ENCODE measurements around the gene NAA35. TPM values are rescaled to one million over a fixed set of nuclear protein-coding genes. Genes with fewer than 3 reads are reported as not detected.

Gene NAA35
- total RNA-seq, 4 donors from 2014 or later, result 13.3 to 23.8 (median 14.6) TPM

DNA sequence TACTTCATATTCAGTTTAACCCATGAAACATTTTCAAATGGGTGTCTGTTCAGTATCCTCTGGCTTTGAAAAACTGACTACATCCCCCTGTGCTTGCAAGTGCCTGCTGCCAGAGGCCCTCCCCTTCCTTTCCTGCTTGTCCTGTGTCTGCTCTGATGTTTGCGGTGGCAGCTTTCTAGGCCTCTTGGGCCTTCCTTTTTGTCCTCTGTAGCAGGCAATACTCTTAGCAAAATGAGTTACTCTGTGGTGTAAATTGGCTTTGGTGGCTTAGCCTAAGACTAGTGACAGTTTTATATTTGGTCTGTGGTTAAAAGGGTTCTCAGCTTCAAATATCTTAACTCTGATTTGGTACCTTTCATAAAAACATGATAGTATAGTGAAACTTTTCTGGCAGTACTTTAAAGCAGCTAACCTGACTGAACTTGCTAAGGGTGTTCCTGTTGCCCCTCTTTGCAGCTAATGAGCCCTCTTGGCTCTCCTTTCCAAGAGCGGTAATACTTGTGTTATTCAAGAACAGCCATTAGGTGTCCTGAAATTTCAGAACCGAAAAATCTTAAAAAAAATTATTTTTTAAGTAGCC lies 81.8 kb downstream of the NAA35 start:
- DNase-seq (ENCODE audit: low spot score) (no peak), ATAC-seq (ENCODE audit: low FRiP score) (no peak)
- TF ChIP-seq, protein P1, sequence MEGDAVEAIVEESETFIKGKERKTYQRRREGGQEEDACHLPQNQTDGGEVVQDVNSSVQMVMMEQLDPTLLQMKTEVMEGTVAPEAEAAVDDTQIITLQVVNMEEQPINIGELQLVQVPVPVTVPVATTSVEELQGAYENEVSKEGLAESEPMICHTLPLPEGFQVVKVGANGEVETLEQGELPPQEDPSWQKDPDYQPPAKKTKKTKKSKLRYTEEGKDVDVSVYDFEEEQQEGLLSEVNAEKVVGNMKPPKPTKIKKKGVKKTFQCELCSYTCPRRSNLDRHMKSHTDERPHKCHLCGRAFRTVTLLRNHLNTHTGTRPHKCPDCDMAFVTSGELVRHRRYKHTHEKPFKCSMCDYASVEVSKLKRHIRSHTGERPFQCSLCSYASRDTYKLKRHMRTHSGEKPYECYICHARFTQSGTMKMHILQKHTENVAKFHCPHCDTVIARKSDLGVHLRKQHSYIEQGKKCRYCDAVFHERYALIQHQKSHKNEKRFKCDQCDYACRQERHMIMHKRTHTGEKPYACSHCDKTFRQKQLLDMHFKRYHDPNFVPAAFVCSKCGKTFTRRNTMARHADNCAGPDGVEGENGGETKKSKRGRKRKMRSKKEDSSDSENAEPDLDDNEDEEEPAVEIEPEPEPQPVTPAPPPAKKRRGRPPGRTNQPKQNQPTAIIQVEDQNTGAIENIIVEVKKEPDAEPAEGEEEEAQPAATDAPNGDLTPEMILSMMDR (IDR thresholded peaks at IDR 0.05), result no peak

DNA sequence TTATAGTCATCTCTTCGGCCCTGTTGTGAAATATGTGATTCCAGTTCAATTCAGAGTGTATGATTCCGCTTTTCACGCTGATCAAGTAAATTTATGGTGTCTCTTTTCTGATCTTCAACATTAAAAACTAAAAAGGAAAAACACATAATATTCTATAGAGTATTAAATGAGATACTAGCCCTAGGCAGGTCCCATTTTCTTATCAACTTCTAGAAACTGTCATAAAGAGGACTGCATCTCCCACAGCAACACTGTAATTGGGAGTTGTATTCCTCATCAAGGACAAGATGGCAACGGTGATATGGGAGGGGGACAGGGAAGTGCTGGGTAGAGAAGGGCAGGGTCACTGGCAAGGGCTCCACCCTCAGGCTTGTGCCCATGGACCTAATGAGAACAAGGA lies 86.8 kb downstream of the NAA35 start:
- ATAC-seq (ENCODE audit: low FRiP score) (no peak), DNase-seq (ENCODE audit: low spot score) (no peak)
- TF ChIP-seq, protein P1 (IDR thresholded peaks at IDR 0.05), result no peak

DNA sequence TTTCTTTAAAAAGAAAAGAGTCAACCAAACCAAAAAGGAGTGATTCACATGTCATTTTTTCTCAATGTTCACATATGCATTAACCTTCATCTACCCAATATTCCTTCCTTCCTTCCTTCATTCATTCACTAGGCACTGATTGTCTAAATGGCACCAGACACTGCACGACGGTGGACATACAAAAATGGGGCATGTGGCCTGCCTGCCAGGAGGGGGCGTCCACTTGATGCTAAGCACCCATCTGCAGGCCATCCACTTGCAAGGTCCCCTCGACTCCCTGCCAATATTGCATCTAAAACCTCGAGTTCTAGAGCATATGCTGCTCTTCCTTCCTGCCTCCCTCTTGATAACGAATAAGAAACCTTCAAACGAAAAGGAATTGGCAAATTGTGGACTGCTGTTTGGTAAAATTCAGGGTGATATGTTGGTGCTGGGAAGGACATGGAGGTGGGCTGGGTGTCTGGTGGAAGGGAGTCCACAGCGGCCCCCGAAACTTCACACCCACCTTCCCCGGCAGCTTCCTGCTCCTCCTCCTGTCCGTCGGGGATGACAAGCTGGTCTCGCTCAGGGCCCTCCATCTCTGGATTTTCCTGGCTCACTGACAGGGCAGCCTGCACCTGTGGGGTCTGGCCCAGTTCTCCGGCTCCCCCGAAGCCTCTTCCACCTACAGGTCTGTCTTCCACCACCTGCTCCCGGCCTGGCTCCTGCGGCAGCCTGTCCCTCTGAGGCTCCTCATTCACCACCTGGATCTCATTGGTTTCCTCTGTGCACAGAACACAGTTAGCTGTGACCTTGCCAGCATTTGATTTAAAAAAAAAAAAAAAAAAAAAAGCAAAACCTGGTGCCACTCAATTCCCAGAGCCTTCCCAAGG lies 94.2 kb downstream of the NAA35 start:
- ATAC-seq (ENCODE audit: low FRiP score) (no peak), DNase-seq (ENCODE audit: low spot score) (no peak)
- TF ChIP-seq, protein P1 (IDR thresholded peaks at IDR 0.05), result no peak

DNA sequence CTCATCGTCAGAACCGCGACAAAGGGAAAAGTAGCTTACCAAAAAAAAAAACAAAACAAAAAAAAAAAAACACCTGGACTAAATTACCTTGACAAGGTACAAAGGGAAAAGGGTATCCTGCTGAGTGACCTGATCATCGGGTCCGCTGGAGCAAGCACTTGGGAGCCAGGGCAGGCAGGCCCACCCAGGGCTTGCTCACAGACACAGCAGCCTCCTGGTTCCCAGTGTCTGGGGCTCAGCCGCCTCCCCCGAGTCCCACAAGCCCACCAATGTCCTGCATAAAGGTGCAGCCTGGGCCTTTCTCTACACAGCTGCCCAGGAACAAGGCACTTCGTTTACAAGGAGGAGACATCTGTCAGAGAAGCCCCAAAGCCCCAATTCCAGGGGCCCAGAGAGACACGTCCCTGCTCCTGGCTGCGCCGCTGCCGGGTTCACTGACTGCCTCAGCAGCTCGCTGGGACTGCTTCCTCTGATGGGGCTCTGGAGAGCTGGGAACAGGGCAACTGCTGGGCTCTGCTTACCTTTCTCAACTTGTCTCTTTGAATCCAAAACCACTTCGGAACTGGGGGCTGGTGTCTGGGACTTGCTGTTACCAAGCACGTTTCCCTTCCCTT lies 95.0 kb downstream of the NAA35 start:
- no peak for ATAC-seq (ENCODE audit: low FRiP score)
- no peak for DNase-seq (ENCODE audit: low spot score)
- TF ChIP-seq, protein P1 (IDR thresholded peaks at IDR 0.05), result no peak

DNA sequence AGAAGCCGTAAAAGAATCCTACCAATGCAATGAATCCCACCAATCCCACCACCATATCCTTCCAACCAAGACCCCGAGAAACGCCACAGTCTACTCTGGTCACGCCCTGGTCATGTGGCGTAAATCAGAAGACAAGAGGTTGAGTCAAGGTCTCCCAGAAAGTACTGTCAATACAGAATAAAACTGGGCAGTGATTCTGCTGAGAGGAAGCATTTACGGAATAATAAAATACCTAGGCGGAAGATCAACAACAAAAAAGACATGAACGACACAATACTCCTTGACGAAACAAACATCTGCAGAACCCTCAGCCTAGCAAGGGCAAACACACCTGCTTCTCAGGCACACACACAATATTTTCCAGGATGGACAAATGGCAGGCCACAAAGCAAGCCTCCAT lies 95.6 kb downstream of the NAA35 start:
- DNase-seq (ENCODE audit: low spot score) (no peak), ATAC-seq (ENCODE audit: low FRiP score) (no peak)
- TF ChIP-seq, protein P1 (IDR thresholded peaks at IDR 0.05), result no peak

DNA sequence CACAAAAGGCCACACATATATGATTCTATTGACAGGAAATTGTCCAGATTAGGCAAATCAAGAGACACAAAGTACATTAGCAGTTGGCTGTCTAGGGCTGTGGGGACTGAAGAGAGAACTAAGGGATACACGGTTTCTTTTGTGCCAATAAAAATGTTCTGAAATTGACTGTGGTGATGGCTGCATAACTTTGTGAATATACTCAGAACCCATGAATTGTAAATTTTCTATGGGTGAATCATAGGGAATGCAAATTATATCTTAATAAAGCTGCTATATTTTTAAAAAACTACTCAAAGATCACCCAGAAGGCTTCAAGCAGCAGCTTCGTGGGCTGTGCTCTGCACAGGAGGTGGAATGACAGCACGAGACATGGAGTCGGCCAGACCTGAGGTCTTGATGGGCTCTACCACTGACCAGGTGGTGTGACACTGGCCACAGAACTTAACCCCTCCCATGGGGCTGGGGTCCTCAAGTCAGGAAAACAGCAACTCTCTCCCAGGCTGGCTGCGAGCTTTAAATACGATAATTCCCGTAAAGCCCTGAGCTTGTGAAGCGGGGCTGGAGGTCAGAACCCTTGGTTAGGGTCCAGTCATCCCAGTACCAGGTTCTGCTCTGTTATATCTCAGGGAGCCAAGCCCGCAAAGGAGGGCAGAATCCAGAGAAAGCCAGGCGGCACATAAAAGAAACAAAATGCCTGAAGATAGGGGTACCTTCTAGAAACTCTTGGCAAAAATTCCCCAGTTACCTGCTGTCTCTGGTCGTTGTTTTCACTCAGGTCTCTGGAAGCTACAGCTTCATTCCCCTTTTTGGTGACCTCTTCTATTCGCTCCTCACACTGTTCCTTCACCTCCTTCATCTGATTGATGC lies 99.3 kb downstream of the NAA35 start:
- TF ChIP-seq, protein P1 (IDR thresholded peaks at IDR 0.05), result no peak
- ATAC-seq (ENCODE audit: low FRiP score), result no peak
- no peak for DNase-seq (ENCODE audit: low spot score)
